GM21717 (cell line): ENCODE data around the gene ADAM23.

Experiments
- ATAC-seq: cut with Tn5 transposase; IDR thresholded peaks from one replicate; pipeline ENCODE4 v1.9.1; 2021; ENCODE audit warnings: mild to moderate bottlenecking, moderate library complexity; ENCODE audit not compliant: unreplicated experiment

ADAM23 gene

GRCh38 chr2:206488623-206489022 is 45.3 kb downstream of the ADAM23 start:
- ATAC-seq: no peak

- no peak for ATAC-seq
Observed at GRCh38 chr2:206494061-206494460, 50.7 kb downstream of the ADAM23 start.

DNA sequence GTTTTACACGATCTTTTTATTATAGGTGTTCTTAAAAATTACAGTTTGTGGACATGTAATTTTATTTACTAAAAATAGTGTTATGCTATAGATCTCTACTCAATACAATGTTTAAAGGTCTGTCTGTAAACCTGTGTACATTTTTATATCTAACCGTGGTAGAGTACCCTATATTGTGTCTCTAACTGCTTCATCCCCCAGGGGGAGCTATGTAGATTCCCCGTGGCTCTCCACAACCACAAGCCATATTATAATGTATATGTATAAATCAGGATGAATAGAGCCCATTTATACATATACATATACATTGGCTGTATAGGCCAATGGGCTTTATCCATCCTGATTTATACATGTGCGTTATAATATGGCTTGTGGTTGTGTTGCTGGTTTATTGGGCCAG is 59.4 kb downstream of the ADAM23 start:
- no peak for ATAC-seq

GRCh38 chr2:206511283-206511682 is 68.0 kb downstream of the ADAM23 start:
- no peak for ATAC-seq

DNA sequence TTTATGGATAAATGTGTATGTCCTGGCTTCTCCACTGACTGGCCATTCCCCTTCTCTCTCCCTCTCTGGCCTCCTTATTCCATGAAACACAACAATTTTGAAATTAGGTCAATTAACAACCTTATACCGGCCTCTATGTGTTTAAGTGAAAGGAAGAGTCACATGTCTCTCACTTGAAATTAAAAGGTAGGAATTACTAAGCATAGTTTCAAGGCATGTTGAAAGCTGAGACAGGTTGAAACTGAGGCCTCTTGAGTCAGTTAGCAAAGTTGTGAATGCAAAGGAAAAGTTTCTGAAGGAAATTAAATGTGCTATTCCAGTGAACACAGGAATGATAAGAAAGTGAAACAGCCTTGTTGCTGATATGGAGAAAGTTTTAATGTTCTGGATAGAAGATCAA is 69.7 kb downstream of the ADAM23 start:
- no peak for ATAC-seq

DNA sequence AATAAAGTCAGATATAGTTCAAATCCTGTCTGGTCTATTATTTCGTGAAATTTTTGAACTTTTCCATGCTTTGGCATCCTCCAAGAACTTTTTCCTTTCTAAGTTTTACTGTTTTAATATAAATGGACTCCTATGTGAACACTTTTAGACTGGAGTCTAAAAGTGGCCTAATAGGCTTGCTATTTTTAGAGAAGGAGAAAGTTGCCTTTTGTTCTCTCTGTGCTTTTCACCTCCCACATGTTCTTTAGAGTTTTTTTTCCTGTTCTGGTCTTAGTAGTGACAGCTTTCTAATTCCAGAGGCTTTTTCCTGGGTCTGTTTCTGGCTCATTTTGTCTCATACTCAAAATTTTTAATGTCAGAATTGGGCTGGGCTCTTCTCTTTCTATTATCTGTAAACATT is 72.2 kb downstream of the ADAM23 start:
- no peak for ATAC-seq

DNA sequence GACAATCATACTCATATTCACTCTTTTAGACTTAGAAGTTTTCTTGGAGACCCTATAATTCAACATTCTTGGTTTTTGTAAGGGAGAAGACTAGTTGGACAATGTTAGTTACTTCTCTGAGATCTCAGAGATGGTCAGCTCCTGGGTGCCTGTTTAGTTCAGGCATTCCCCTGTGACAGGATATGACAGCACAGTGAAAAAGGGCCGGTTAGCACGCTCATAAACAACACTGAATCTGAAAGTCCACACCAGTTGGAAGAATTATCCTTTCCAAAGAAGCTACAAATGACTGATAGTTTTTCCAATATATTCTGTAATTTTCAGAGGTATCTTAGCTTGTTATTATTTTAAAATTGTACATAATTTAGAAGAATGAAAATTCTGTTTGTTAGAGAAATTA is 75.7 kb downstream of the ADAM23 start:
- no peak for ATAC-seq

- no peak for ATAC-seq
Observed at GRCh38 chr2:206520450-206520849, 77.1 kb downstream of the ADAM23 start.

- no peak for ATAC-seq
Observed at GRCh38 chr2:206521115-206521514, 77.8 kb downstream of the ADAM23 start.

- no peak for ATAC-seq
Observed at GRCh38 chr2:206521612-206522011, 78.3 kb downstream of the ADAM23 start.

- no peak for ATAC-seq
Observed at GRCh38 chr2:206526416-206526815, 83.1 kb downstream of the ADAM23 start.

DNA sequence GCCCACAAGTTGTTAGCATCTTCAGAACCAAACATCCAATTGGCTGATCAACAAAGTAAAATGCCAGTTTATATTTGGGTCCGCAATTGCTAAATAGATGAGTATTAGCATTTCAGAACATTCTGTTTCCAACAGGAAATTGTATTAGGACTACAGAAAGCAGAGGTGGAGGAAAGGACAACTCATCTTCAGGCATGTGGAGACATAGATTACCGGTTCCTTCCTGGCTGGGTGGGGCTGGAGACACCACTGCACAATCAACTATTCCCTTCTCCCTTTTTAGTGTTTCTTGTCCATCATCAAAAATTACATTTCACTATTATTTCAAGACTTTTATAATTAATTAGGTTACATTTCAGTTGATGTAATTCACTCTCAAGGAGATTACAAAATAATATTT is 83.8 kb downstream of the ADAM23 start:
- ATAC-seq: no peak

DNA sequence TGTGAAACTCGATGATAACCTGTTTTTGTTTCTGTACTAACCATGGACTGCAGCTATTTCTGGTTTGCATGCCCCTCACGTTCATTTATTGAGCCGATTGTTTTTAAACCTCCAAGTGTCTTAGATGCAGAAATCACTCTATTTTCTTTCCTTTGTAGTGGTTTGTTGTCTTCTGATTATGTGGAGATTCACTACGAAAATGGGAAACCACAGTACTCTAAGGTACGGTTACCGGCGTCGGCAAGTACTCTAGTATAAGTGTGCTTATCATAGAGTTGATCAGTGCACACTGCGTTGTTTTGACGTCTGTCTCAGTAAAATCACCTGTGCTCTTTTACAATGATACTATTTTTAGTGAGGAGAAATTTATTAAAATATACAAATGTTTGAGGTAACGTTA is 87.4 kb downstream of the ADAM23 start:
- ATAC-seq: no peak

DNA sequence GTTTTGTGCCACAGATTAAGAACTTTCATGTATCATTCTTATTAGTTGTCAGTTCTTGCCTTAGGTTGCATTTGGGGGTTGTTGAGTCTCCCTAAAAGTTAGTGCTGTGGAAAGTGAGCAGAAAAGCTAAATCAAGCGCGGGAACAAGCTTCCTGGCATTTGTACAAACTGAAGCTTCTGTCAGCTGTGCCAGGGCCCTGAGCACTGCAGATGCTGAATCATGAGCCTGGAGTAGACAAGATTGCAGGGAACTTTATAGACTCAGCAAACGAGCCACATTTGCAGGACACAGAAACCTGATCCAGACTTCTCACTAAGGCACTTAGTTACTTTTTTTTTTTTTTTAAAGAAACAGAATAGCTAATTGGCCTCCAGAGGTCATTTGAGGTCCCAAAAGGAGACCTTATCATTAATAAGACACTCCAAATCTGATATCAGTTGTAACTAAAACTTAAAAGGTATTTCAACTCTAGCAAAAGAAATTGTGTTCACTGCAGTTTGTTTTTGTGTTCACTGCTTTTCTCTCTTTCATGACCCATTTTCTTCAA is 88.7 kb downstream of the ADAM23 start:
- no peak for ATAC-seq

GRCh38 chr2:206533977-206534376 is 90.6 kb downstream of the ADAM23 start:
- no peak for ATAC-seq

DNA sequence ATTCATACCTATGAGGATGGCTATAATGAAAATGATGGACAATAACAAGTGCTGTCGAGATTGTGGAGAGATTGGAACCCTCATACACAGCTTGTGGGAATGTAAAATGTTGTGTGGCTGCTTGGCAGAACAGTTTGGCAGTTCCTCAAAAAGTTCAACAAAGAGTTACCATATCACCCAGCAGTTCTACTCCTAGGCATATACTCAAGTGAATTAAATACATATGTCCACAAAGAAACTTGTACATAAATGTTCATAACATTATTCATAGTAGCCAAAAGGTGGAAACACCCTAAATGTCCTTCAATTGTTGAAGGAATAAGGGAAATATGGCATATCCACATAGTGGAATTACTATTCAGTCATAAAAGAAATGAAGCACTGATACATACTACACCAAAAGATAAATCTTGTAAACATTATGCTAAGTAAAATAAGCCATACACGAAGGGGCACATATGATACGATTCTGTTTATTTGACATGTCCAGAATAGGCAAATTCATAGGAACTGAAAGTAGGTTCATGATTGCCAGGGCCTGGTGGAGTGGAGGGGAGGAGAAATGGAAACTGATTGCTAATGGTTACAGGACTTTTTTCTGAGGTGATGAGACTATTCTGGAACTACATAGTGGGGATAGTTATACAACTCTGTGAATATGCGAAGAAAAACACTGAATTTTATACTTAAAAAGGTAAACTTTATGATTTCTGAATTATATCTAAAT is 92.1 kb downstream of the ADAM23 start:
- ATAC-seq: peak; percentile 81

GRCh38 chr2:206540757-206541156 is 97.4 kb downstream of the ADAM23 start:
- ATAC-seq: no peak

- ATAC-seq: no peak
Observed at GRCh38 chr2:206543073-206543472, 99.7 kb downstream of the ADAM23 start.

- ATAC-seq: no peak
Observed at GRCh38 chr2:206548383-206548782, 105.1 kb downstream of the ADAM23 start.

GRCh38 chr2:206555721-206556120 is 112.4 kb downstream of the ADAM23 start:
- ATAC-seq: no peak

DNA sequence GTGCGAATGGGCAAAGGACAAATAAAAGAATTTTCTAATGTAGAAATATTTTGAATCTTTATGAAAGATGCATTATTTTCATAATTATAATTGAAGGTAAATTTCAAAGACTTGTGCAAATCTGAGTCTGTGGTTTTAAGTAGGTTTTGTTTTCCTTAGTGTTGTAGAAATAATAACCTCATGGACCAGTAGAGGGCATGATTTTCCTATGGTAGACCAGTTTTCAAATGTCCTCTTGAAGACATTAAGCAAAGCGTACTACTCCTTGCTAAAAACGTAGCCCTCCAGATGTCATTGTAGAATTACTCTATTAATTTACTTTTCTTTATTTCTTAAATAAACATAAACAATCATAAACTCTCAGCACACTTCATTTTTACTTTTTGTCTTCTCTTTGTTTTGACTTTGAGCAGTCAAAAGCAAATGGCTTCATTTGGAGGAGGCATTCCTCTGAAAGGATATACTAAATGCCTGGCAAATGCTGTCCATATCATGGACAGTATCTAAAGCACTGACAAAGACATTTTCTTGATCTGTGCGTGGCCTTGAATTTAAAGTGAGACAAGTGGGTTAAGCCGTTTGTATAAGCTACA is 113.1 kb downstream of the ADAM23 start:
- no peak for ATAC-seq

GRCh38 chr2:206557321-206557720 is 114.0 kb downstream of the ADAM23 start:
- no peak for ATAC-seq

DNA sequence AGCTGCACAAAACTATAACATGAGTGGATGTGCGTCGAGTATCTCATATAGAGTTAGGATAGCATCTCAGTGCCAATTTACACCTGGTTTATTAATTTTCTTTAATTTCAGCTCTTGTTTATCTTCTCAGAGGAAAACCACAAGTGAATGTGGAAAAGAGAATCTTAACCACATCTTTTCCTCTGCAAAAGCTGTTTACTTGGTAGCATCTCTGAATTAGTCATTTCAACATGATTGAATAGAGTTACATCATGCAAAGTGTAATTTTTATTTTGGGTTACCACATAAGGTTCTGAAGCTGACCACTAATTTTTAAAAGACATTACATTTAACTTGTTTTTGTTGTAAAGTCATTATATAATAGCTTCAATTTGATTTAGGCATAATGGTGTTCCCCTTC is 115.2 kb downstream of the ADAM23 start:
- no peak for ATAC-seq
